ENCODE measurements around the gene SLC37A1. TPM values are rescaled to one million over a fixed set of nuclear protein-coding genes. Genes with fewer than 3 reads are reported as not detected.

The SLC37A1 gene
- total and polyA plus RNA-seq, 2 of the 13 experiments (the other 11 are each of a cell fraction or from before 2014, with no cell fraction given): 0.22 to 0.40 TPM

GRCh38 chr21:42499444-42500112 lies 14.1 kb upstream of the SLC37A1 start:
- H3K36me3 ChIP-seq (replicated peaks in 1 of 2; ENCODE audit: control insufficient read depth in 1 of 2, insufficient read depth in 2 of 2, low read length in 2 of 2): no peaks in the 10 kb centered on the region
- no peak for DNase-seq (ENCODE audit: low spot score)
- H2AFZ ChIP-seq (ENCODE audit: low read length): no peak overlapping the region
- POLR2A ChIA-PET: no interaction called here
- in situ Hi-C loops (cut with HindIII; ENCODE audit: extremely low pct_ligation_motif_present, low pct_unique_long_range_greater_than_20kb): no loop called here
- H3K27ac ChIP-seq (ENCODE audit: extremely low read length, insufficient read depth, low read length): no peak overlapping the region
- H3K9me3 ChIP-seq (ENCODE audit: low read length): no peaks in the 10 kb centered on the region
- CTCF ChIA-PET (ENCODE audit: low intra/inter-chr PET ratio, low total read pairs): no interaction called here
- H3K27me3 ChIP-seq (ENCODE audit: control insufficient read depth in 1 of 2, insufficient read depth in 2 of 2, low read length in 2 of 2): peaks cover 0 to 10% of the 10 kb centered on the region in 2 experiments; a peak in 2 of 5 replicates
- TF ChIP-seq GLI4 (CRISPR knock-in tag; IDR thresholded peaks at IDR 0.05; ENCODE audit: borderline replicate concordance): no peak
- no peak for TF ChIP-seq FOXP4 (CRISPR knock-in tag; IDR thresholded peaks at IDR 0.05)
- no peak for TF ChIP-seq ZNF580 (CRISPR knock-in tag; IDR thresholded peaks at IDR 0.05; ENCODE audit: borderline replicate concordance, low read depth)
- TF ChIP-seq SP140L (CRISPR knock-in tag; IDR thresholded peaks at IDR 0.05; ENCODE audit: borderline replicate concordance): no peak
- BruUV-seq (replicated peaks): no TSS peak
- FAIRE-seq: no peak
- no peak for ATAC-seq
- no peak overlapping the region for H3K9ac ChIP-seq (ENCODE audit: insufficient read depth, low read depth, low read length)
- H3K4me1 ChIP-seq (ENCODE audit: insufficient read depth, low read length): peaks cover 16% of the 10 kb centered on the region
- no peaks in the 10 kb centered on the region for H4K20me1 ChIP-seq (ENCODE audit: insufficient read depth, low read length)
- 61% methylated on average over 15 of the region's 15 CpGs for WGBS (ENCODE audit: low lambda C conversion rate)
- H3K79me2 ChIP-seq (ENCODE audit: insufficient read depth, low read length): no peaks in the 10 kb centered on the region
- H3K4me3 ChIP-seq (replicated peaks in 1 of 3; ENCODE audit: insufficient read depth in 1 of 3, low read depth in 2 of 3, low read length in 3 of 3): no peak overlapping the region
- intact Hi-C loops (cut with micrococcal nuclease; ENCODE audit: unreplicated experiment): no loop called here
- no peak overlapping the region for H3K4me2 ChIP-seq (ENCODE audit: low read depth, low read length)

GRCh38 chr21:42500225-42500624 lies 13.4 kb upstream of the SLC37A1 start:
- Histone ChIP-seq H3K36me3 (replicated peaks in 1 of 2; ENCODE audit: control insufficient read depth in 1 of 2, insufficient read depth in 2 of 2, low read length in 2 of 2) (no peaks in the 10 kb centered on the region), H2AFZ (ENCODE audit: low read length) (no peak overlapping the region), H3K79me2 (ENCODE audit: insufficient read depth, low read length) (no peaks in the 10 kb centered on the region), H3K9ac (ENCODE audit: insufficient read depth, low read depth, low read length) (no peak overlapping the region), H3K4me2 (ENCODE audit: low read depth, low read length) (no peak overlapping the region), H3K4me3 (replicated peaks in 1 of 3; ENCODE audit: insufficient read depth in 1 of 3, low read depth in 2 of 3, low read length in 3 of 3) (no peak overlapping the region), H3K4me1 (ENCODE audit: insufficient read depth, low read length) (peaks cover 16% of the 10 kb centered on the region), H3K27ac (ENCODE audit: extremely low read length, insufficient read depth, low read length) (no peak overlapping the region), H3K27me3 (ENCODE audit: control insufficient read depth in 1 of 2, insufficient read depth in 2 of 2, low read length in 2 of 2) (peaks cover 0 to 7% of the 10 kb centered on the region in 2 experiments; a peak in 2 of 5 replicates), H4K20me1 (ENCODE audit: insufficient read depth, low read length) (no peaks in the 10 kb centered on the region), H3K9me3 (ENCODE audit: low read length) (no peaks in the 10 kb centered on the region)
- DNase-seq (ENCODE audit: low spot score) (no peak), ATAC-seq (no peak), FAIRE-seq (no peak)
- intact Hi-C loops (cut with micrococcal nuclease; ENCODE audit: unreplicated experiment) (no loop called here), in situ Hi-C loops (cut with HindIII; ENCODE audit: extremely low pct_ligation_motif_present, low pct_unique_long_range_greater_than_20kb) (no loop called here)
- WGBS (ENCODE audit: low lambda C conversion rate): 22% methylated on average over 4 of the region's 4 CpGs
- ChIA-PET CTCF (ENCODE audit: low intra/inter-chr PET ratio, low total read pairs) (no interaction called here), POLR2A (no interaction called here)
- TF ChIP-seq SALL2 (CRISPR knock-in tag; IDR thresholded peaks at IDR 0.05) (no peak), ZNF629 (CRISPR knock-in tag; conservative IDR thresholded peaks at IDR 0.05) (peak; percentile 66)
- no TSS peak for BruUV-seq (replicated peaks)

Measured in HepG2 (cell line).